Fibroblast of upper back skin (primary cell): ENCODE results near the gene TLCD3B.

Experiments
- DNase-seq: peaks from one replicate; pipeline ENCODE4 v3.0.0-alpha.2; 2013

The TLCD3B gene

GRCh38 chr16:30004424-30004776 is 26.7 kb downstream of the TLCD3B start:
- no peak for DNase-seq

GRCh38 chr16:30003670-30004423 is 27.2 kb downstream of the TLCD3B start:
- no peak for DNase-seq

- no peak for DNase-seq
Observed at GRCh38 chr16:30002614-30003346, 28.3 kb downstream of the TLCD3B start.

GRCh38 chr16:30000735-30001631 is 30.1 kb downstream of the TLCD3B start:
- DNase-seq = no peak

GRCh38 chr16:29999605-30000004 is 31.5 kb downstream of the TLCD3B start:
- no peak for DNase-seq

- DNase-seq = no peak
Observed at GRCh38 chr16:29996766-29997250, 34.3 kb downstream of the TLCD3B start.

GRCh38 chr16:29995911-29996765 is 34.9 kb downstream of the TLCD3B start, which contains the start of gene INO80E:
INO80E (plus strand) TSS chr16:29996241; CDS start chr16:29996311, 70 bp downstream.
- peak; percentile 94 for DNase-seq

- DNase-seq = peak; percentile 82
Observed at GRCh38 chr16:29995324-29995910, 35.7 kb downstream of the TLCD3B start, which contains the start of gene HIRIP3. HIRIP3 (minus strand) TSS chr16:29995617; CDS start chr16:29995605, 12 bp downstream.

- DNase-seq = peak; percentile 28
Observed at GRCh38 chr16:29994600-29995323, 36.3 kb downstream of the TLCD3B start.

GRCh38 chr16:29993903-29994599 is 37.0 kb downstream of the TLCD3B start:
- no peak for DNase-seq

- no peak for DNase-seq
Observed at GRCh38 chr16:29993191-29993902, 37.7 kb downstream of the TLCD3B start.

GRCh38 chr16:29992344-29992967 is 38.6 kb downstream of the TLCD3B start:
- DNase-seq = no peak

- no peak for DNase-seq
Observed at GRCh38 chr16:29991571-29991904, 39.5 kb downstream of the TLCD3B start.

GRCh38 chr16:29990883-29991570 is 40.0 kb downstream of the TLCD3B start:
- no peak for DNase-seq

GRCh38 chr16:29990034-29990433 is 41.0 kb downstream of the TLCD3B start:
- DNase-seq = no peak

GRCh38 chr16:29989111-29989858 is 41.8 kb downstream of the TLCD3B start:
- no peak for DNase-seq

- DNase-seq = no peak
Observed at GRCh38 chr16:29988346-29989075, 42.6 kb downstream of the TLCD3B start.
